ENCODE measurements around the gene TTC6. TPM values are rescaled to one million over a fixed set of nuclear protein-coding genes. Genes with fewer than 3 reads are reported as not detected.

The TTC6 gene
- polyA plus RNA-seq, 1 donor (not counting 4 experiments of a cell fraction or from before 2014, with no cell fraction given), result not detected

- Histone ChIP-seq H3K4me1 (ENCODE audit: control insufficient read depth, extremely low read depth, insufficient read depth, low read length) (peaks cover 3% of the 10 kb centered on the region), H2AFZ (ENCODE audit: control insufficient read depth, low read length) (no peak overlapping the region), H3K79me2 (ENCODE audit: control insufficient read depth, insufficient read depth, low read length) (no peaks in the 10 kb centered on the region), H3K9me3 (ENCODE audit: control insufficient read depth, low read depth, low read length) (no peaks in the 10 kb centered on the region), H3K4me2 (ENCODE audit: control insufficient read depth, extremely low read depth, insufficient read depth, low read depth, low read length) (no peak overlapping the region), H4K20me1 (ENCODE audit: control insufficient read depth, extremely low read depth, insufficient read depth, low read length) (peaks cover 9% of the 10 kb centered on the region), H3K36me3 (ENCODE audit: control insufficient read depth in 2 of 2, extremely low read depth in 1 of 2, insufficient read depth in 2 of 2, low read length in 2 of 2) (no peaks in the 10 kb centered on the region), H3K4me3 (ENCODE audit: control insufficient read depth in 2 of 3, extremely low read depth in 1 of 3, insufficient read depth in 2 of 3, low read depth in 1 of 3, low read length in 3 of 3) (no peak overlapping the region), H3K9me1 (ENCODE audit: control insufficient read depth, extremely low read depth, insufficient read depth, low read length) (no peaks in the 10 kb centered on the region), H3K27me3 (ENCODE audit: control insufficient read depth, extremely low read depth, insufficient read depth, low read length) (peaks cover 84% of the 10 kb centered on the region), H3K9ac (ENCODE audit: control insufficient read depth, extremely low read depth, insufficient read depth, low read length) (no peak overlapping the region), H3K27ac (ENCODE audit: control insufficient read depth, insufficient read depth, low read length) (no peak overlapping the region)
- dilution Hi-C loops (cut with MboI; ENCODE audit: extremely low pct_ligation_motif_present, low sequenced_read_pairs), result no loop called here
- no peak for FAIRE-seq
- TF ChIP-seq CTCF (optimal IDR thresholded peaks at IDR 0.05 in 1 of 3, IDR thresholded peaks at IDR 0.05 in 1 of 3, conservative IDR thresholded peaks at IDR 0.05 in 1 of 3; ENCODE audit: extremely low read depth in 1 of 3, insufficient read depth in 2 of 3, low read length in 3 of 3) (no peak), EZH2 (IDR thresholded peaks at IDR 0.05; ENCODE audit: low read length) (no peak)
- DNase-seq (ENCODE audit: low read depth, low spot score), result no peak
Measured at GRCh38 chr14:37588956-37589714, 6.3 kb upstream of the TTC6 start.

- H3K27ac ChIP-seq (ENCODE audit: control insufficient read depth, insufficient read depth, low read length), result no peak overlapping the region
- dilution Hi-C loops (cut with MboI; ENCODE audit: extremely low pct_ligation_motif_present, low sequenced_read_pairs), result no loop called here
- H3K9me3 ChIP-seq (ENCODE audit: control insufficient read depth, low read depth, low read length), result no peaks in the 10 kb centered on the region
- TF ChIP-seq EZH2 (IDR thresholded peaks at IDR 0.05; ENCODE audit: low read length) (no peak), CTCF (optimal IDR thresholded peaks at IDR 0.05 in 1 of 3, IDR thresholded peaks at IDR 0.05 in 1 of 3, conservative IDR thresholded peaks at IDR 0.05 in 1 of 3; ENCODE audit: extremely low read depth in 1 of 3, insufficient read depth in 2 of 3, low read length in 3 of 3) (no peak)
- no peaks in the 10 kb centered on the region for H3K9me1 ChIP-seq (ENCODE audit: control insufficient read depth, extremely low read depth, insufficient read depth, low read length)
- H3K4me2 ChIP-seq (ENCODE audit: control insufficient read depth, extremely low read depth, insufficient read depth, low read depth, low read length), result no peak overlapping the region
- no peak overlapping the region for H2AFZ ChIP-seq (ENCODE audit: control insufficient read depth, low read length)
- H3K36me3 ChIP-seq (ENCODE audit: control insufficient read depth in 2 of 2, extremely low read depth in 1 of 2, insufficient read depth in 2 of 2, low read length in 2 of 2), result no peaks in the 10 kb centered on the region
- H3K4me3 ChIP-seq (ENCODE audit: control insufficient read depth in 2 of 3, extremely low read depth in 1 of 3, insufficient read depth in 2 of 3, low read depth in 1 of 3, low read length in 3 of 3), result no peak overlapping the region
- DNase-seq (ENCODE audit: low read depth, low spot score), result no peak
- peaks cover 76% of the 10 kb centered on the region for H3K27me3 ChIP-seq (ENCODE audit: control insufficient read depth, extremely low read depth, insufficient read depth, low read length)
- no peak overlapping the region for H3K9ac ChIP-seq (ENCODE audit: control insufficient read depth, extremely low read depth, insufficient read depth, low read length)
- peaks cover 3% of the 10 kb centered on the region for H3K4me1 ChIP-seq (ENCODE audit: control insufficient read depth, extremely low read depth, insufficient read depth, low read length)
- H4K20me1 ChIP-seq (ENCODE audit: control insufficient read depth, extremely low read depth, insufficient read depth, low read length), result peaks cover 9% of the 10 kb centered on the region
- H3K79me2 ChIP-seq (ENCODE audit: control insufficient read depth, insufficient read depth, low read length), result no peaks in the 10 kb centered on the region
- no peak for FAIRE-seq
Measured at GRCh38 chr14:37589715-37590427, 5.6 kb upstream of the TTC6 start.

All from keratinocyte (primary cell).